Measurements from ENCODE around the gene MARK4.

Gene MARK4

GRCh38 chr19:45342911-45343310, 91.8 kb downstream of the MARK4 start:
- no peak for DNase-seq

GRCh38 chr19:45344621-45345505, 93.8 kb downstream of the MARK4 start:
- DNase-seq, result no peak

GRCh38 chr19:45345506-45345860, 94.4 kb downstream of the MARK4 start:
- no peak for DNase-seq

GRCh38 chr19:45346449-45346848, 95.4 kb downstream of the MARK4 start:
- no peak for DNase-seq

GRCh38 chr19:45347570-45348366, 96.7 kb downstream of the MARK4 start:
- no peak for DNase-seq

GRCh38 chr19:45348367-45349125, 97.5 kb downstream of the MARK4 start:
- no peak for DNase-seq

GRCh38 chr19:45349126-45349415, 98.0 kb downstream of the MARK4 start:
- DNase-seq, result no peak

- no peak for DNase-seq
Measured at GRCh38 chr19:45349430-45349941, 98.4 kb downstream of the MARK4 start.

- no peak for DNase-seq
Measured at GRCh38 chr19:45350477-45351058, 99.5 kb downstream of the MARK4 start.

GRCh38 chr19:45351401-45351952, 100.4 kb downstream of the MARK4 start:
- DNase-seq, result no peak

- DNase-seq, result no peak
Measured at GRCh38 chr19:45352062-45352461, 101.0 kb downstream of the MARK4 start.

- no peak for DNase-seq
Measured at GRCh38 chr19:45352471-45352870, 101.4 kb downstream of the MARK4 start.

GRCh38 chr19:45352914-45353796, 102.1 kb downstream of the MARK4 start:
- no peak for DNase-seq

GRCh38 chr19:45354241-45354842, 103.3 kb downstream of the MARK4 start:
- no peak for DNase-seq
